Thyroid gland (tissue), 4 donors: ENCODE data around the gene PGRMC2. TPM values are rescaled to one million over a fixed set of nuclear protein-coding genes. Genes with fewer than 3 reads are reported as not detected.

Source experiments
- DNase-seq, 2 donors: peaks; one replicate each; pipeline ENCODE4 v3.0.0-alpha.2; 2019
- H3K27ac ChIP-seq, 3 donors: fragments of 200-600 bp; sonication (generic); 1 replicate in 2 of 3; 2 replicates in 1 of 3; pipeline ENCODE4 v1.5.1; 2016 to 2019; ENCODE audit warnings: mild to moderate bottlenecking in 1 of 3, moderate library complexity in 1 of 3
- H3K27me3 ChIP-seq: fragments of 200-600 bp; sonication (generic); one replicate; pipeline ENCODE4 v1.5.1; 2019
- H3K36me3 ChIP-seq, 2 donors: fragments of 200-600 bp; sonication (generic); one replicate each; pipeline ENCODE4 v1.5.1; 2016 to 2019
- H3K4me1 ChIP-seq, 2 donors: fragments of 200-600 bp; sonication (generic); one replicate each; pipeline ENCODE4 v1.5.1; 2017 to 2019
- H3K4me3 ChIP-seq, 3 donors: fragments of 200-600 bp; sonication (generic); replicated peaks in 1 of 3; 1 replicate in 2 of 3; 2 replicates in 1 of 3; pipeline ENCODE4 v1.5.1; 2016; ENCODE audit warnings: mild to moderate bottlenecking in 1 of 3
- H3K9me3 ChIP-seq: fragments of 200-600 bp; sonication (generic); one replicate; pipeline ENCODE4 v1.5.1; 2017
- CTCF ChIP-seq, 6 experiments: fragments of 200-600 bp in 3 of 6; fragments of 450-650 bp in 3 of 6; sonication (generic) in 3 of 6; IDR thresholded peaks; one replicate each; pipeline ENCODE4 v1.5.1; 2016 to 2019; ENCODE audit warnings: antibody characterized with exemption in 6 of 6, mild to moderate bottlenecking in 2 of 6, inconsistent platforms in 1 of 6, moderate library complexity in 1 of 6
- POLR2A ChIP-seq, 2 donors: fragments of 450-650 bp; IDR thresholded peaks; one replicate each; pipeline ENCODE4 v1.6.1; 2017; ENCODE audit warnings: antibody characterized with exemption in 2 of 2, mild to moderate bottlenecking in 2 of 2, moderate library complexity in 1 of 2
- WGBS, 2 donors: methylation state at CpG; one replicate each; pipeline ENCODE4 v1.1.5; 2017; 5-methylcytosine and 5-hydroxymethylcytosine counted together
- intact Hi-C: fragments of 100-400 bp; cut with DNase I; formaldehyde crosslinking; loops from one replicate; pipeline ENCODE4 v1.15.1; 2023
- total RNA-seq, 4 donors: library from RNA; depleted of rRNA; stranded (reverse); fragments of >200 nt; gene quantifications; one replicate each; pipeline ENCODE4 v1.2.3, GENCODE V29; 2016

Gene PGRMC2
- total RNA-seq, 4 donors from 2014 or later = 46.5 to 68.9 (median 50.2) TPM

- Histone ChIP-seq H3K27me3 (no peaks in the 10 kb centered on the region), H3K4me1 (no peaks in the 10 kb centered on the region), H3K36me3 (no peaks in the 10 kb centered on the region), H3K27ac (no peak overlapping the region), H3K9me3 (no peaks in the 10 kb centered on the region), H3K4me3 (no peak overlapping the region)
- intact Hi-C loops = no loop called here
- TF ChIP-seq POLR2A (IDR thresholded peaks at IDR 0.05) = no peak
- no peak for TF ChIP-seq CTCF (IDR thresholded peaks at IDR 0.05)
- no peak for DNase-seq
These were observed 66.0 kb downstream of the PGRMC2 start for GRCh38 chr4:128221586-128221985.

GRCh38 chr4:128220286-128221235 lies 67.1 kb downstream of the PGRMC2 start:
- Histone ChIP-seq H3K36me3 (no peaks in the 10 kb centered on the region), H3K9me3 (no peaks in the 10 kb centered on the region), H3K4me3 (no peak overlapping the region), H3K27me3 (no peaks in the 10 kb centered on the region), H3K27ac (no peak overlapping the region), H3K4me1 (no peaks in the 10 kb centered on the region)
- TF ChIP-seq CTCF (IDR thresholded peaks at IDR 0.05) = peak in 3 of 6 experiments; percentile 29 to 33 (median 29)
- no peak for TF ChIP-seq POLR2A (IDR thresholded peaks at IDR 0.05)
- DNase-seq = no peak
- WGBS, 2 donors = 63 to 70% methylated on average over 8 of the region's 8 CpGs
- intact Hi-C loops = no loop called here

Other genes starting within 250 kb of the PGRMC2 start
- 10 to 100 TPM; 25.4 to 42.7 (median 33.4) TPM for gene LARP1B, start 226.5 kb downstream of the PGRMC2 start, total RNA-seq